Subcutaneous adipose tissue (tissue), 4 donors: ENCODE results near the gene C5orf63. TPM values are rescaled to one million over a fixed set of nuclear protein-coding genes. Genes with fewer than 3 reads are reported as not detected.

Experiments
- total RNA-seq, 4 donors: library from RNA; depleted of rRNA; stranded (reverse); fragments of >200 nt; gene quantifications; one replicate each; pipeline ENCODE4 v1.1.0, GENCODE V29; 2016
- TF ChIP-seq, protein P1 (sequence below): fragments of 450-650 bp; IDR thresholded peaks from one replicate; pipeline ENCODE4 v1.5.1; 2016; ENCODE audit warnings: low read depth, mild to moderate bottlenecking, control low read depth, antibody characterized with exemption, moderate library complexity

The C5orf63 gene
- total RNA-seq, 4 donors from 2014 or later: 2.1 to 4.7 (median 2.5) TPM

DNA sequence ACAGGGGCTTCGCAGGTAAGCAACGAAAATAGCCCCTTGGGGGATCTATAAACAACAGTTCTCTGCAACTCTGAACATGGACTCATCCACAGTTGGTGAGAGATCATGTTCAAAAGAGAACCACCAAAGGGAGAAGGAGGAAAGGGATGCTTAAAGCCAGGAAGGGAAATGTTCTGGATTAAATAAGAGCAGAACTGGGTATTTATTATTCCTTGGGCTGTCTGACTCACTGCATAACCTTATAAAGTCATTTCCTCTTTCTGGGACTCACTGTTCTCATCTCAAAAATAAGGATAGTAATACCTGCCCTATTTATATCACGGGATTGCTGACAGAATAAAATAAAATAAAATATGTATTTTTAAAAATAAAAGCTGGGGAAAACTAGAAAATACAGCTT, 31.7 kb downstream of the C5orf63 start:
- TF ChIP-seq, protein P1, sequence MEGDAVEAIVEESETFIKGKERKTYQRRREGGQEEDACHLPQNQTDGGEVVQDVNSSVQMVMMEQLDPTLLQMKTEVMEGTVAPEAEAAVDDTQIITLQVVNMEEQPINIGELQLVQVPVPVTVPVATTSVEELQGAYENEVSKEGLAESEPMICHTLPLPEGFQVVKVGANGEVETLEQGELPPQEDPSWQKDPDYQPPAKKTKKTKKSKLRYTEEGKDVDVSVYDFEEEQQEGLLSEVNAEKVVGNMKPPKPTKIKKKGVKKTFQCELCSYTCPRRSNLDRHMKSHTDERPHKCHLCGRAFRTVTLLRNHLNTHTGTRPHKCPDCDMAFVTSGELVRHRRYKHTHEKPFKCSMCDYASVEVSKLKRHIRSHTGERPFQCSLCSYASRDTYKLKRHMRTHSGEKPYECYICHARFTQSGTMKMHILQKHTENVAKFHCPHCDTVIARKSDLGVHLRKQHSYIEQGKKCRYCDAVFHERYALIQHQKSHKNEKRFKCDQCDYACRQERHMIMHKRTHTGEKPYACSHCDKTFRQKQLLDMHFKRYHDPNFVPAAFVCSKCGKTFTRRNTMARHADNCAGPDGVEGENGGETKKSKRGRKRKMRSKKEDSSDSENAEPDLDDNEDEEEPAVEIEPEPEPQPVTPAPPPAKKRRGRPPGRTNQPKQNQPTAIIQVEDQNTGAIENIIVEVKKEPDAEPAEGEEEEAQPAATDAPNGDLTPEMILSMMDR: no peak

DNA sequence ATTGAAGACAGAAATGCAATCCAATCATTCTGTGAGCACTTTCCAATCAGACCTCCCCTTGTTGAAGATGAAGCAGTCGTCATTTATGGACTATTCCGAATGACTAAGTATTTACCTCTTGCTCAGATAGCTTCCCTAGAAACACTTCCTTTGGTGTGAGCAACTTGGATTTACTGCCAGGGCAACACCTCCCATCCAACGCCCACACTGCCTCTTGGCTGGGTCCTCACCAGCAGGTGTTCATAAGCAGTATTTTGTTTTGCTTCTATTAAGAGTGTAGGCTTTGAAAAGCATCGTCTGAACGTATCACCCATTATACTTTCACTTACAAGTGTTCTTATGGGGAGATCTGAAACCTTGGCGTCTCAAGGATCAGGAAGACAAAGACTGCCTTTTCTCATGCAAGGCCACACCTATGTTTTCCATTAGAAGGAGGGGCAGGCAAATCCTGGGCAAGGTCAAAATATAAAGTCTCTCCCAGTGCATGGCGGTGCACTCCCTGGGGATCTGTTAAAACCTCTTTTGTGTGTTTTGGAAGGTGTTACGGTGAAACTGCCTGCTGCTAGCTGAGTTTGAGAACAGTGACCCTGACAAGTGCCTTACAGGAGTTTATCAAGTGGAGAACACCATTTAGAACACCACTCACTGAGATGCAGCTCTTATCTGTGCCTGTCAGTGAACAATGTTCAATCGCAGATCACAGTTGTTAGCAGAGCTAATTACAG, 32.3 kb downstream of the C5orf63 start:
- TF ChIP-seq, protein P1: no peak

DNA sequence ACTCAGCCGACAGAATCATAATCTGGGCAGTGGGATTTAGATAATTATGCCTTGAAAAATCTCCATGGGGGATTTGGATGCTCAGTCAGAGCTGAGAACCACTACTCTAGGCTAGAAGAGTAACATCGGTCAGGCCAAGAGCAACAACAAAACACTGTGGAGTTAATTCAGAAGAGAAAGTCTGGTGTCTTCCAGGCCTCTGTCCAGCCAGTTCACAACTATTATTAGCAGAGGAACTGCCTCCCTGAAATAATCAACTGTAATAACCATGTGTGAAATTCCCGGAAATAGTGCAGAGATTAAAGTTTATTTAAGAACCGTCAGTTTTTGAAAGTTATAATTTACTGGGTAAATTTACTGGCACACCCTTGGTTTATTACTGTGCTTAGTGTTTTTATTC, 34.8 kb downstream of the C5orf63 start:
- TF ChIP-seq, protein P1: no peak

DNA sequence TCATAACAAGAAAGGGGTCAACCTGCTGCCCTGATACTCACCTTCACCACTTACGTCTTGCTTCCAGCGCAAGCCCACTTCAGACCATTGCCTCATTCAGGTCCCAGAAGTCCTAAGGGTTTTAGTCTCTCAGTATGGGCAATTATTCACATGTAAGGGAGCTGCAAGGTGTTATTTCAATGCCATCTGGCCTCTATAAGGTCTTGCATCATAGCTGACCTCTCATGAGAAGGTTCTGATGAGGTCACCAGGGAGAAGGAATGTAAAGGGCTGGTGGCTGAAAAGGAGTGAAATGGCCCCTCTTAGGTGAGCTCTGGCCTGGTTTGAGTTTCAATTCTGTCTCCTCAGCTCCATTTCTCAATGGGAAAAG, 41.5 kb downstream of the C5orf63 start:
- TF ChIP-seq, protein P1: no peak

DNA sequence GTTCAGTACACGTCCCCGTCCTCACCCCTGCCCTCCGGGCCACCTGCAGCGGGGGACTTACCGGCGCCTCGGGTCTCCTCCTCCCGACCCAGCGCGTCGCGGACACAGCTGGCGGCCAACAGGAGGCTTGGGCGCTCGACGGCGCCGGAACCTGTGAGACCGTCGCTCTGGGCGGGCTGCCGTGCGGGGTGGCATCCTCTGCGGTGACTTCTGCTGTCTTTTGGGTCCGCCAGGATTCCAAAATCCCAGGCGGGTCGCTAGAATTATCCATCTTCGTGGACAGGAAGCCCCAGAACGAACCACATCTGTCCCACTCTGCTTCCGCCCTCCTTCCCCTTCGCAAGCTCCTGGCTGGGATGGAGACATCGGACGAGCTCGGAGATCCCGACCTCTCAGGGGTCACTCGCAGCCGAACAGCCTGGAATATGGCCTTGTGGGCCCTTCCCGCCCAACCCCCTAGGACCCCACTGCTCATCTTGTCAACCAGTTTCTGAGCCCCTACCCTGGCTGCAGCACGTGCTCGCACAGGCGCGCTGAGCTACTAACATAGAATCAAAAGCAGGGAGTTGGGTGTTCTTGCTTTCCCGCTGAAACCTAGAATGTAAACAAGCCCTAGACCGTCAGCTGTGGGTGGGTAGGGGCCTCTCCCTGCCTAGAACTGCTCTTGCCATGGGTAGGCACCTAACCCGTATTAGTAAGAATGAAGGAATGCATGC, 42.0 kb downstream of the C5orf63 start:
- TF ChIP-seq, protein P1: no peak

DNA sequence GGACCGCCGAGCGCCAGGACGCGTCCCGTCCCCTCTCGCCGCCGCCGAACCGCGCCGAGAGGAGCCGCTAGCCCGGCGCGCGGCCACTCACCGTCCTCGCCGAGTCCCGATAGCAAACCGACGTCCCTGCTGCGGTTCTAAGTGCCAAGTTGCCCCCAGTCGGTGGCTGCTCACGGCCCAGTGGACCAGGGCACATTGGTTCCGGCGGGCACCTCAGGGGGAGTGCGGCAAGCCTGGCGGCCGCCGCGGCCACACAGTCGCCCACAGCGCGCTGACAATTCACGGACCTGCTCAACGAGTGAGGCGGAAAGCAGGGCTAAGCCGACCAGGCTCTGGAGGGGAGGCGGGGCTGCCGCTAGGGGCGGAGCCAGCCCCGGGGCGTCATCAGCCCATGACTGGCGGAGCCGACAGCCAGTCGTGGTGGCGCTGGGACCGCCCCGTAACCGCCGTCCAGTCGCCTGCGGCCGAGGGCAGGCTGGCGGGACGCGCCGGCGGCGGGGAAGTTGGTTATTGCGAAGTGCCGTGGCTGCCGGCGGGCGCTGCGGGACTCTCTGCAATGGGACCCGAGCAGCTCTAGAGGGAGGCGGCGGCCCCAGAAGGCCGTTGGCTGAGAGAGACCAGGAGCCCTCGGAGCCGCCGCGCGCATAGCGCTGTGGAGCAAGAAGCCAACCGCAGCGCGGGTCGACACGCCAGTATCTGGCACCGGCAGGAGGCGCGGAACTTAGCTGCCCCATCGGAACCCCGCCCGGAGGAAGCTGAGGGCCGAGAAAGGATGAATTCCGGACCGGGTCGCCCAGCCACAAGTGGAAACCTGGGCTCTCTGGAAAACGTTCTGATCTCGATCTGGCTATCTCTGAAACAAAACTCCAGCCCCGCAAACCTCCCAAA, 42.8 kb downstream of the C5orf63 start, which contains the start of gene MARCHF3:
Gene MARCHF3, minus strand, starts transcription at position 300 of the 888 bp plus-strand sequence. CDS start 112,387 bp downstream, outside the sequence.
- TF ChIP-seq, protein P1: no peak
